PC-9 (cell line): ENCODE results near the gene APOC4. TPM values are rescaled to one million over a fixed set of nuclear protein-coding genes. Genes with fewer than 3 reads are reported as not detected.

Experiments
- BruUV-seq: library from RNA; stranded (reverse); fragments of 400-500 nt; replicated peaks from 2 replicates; lab custom pipeline; 2021; lab: Mats Ljungman, UMichigan
- CTCF ChIA-PET: fragments of 300-600 bp; sonication (Branson Sonifier 250); formaldehyde crosslinking; loops from one replicate; lab custom pipeline; 2022; ENCODE audit warnings: antibody characterized with exemption; lab: Charles Lee
- POLR2A ChIA-PET: fragments of 300-600 bp; sonication (Branson Sonifier 250); formaldehyde crosslinking; loops from one replicate; lab custom pipeline; 2022; ENCODE audit warnings: antibody characterized with exemption; ENCODE audit not compliant: unreplicated experiment; lab: Charles Lee
- DNase-seq, 2 experiments: peaks; one replicate each; pipeline versions ENCODE4 v3.0.0 to v3.0.0-alpha.2; 2015 to 2022; ENCODE audit warnings: mixed read lengths in 1 of 2
- H2AFZ ChIP-seq: fragments of 200-600 bp; sonication (generic); 2 replicates; pipeline ENCODE4 v1.8.1; 2017; ENCODE audit warnings: antibody characterized with exemption
- H3F3A ChIP-seq: fragments of 200-600 bp; sonication (generic); 2 replicates; pipeline ENCODE4 v1.8.1; 2017; ENCODE audit warnings: antibody characterized with exemption, mild to moderate bottlenecking, low read depth; ENCODE audit not compliant: insufficient read depth
- H3K27ac ChIP-seq: fragments of 200-600 bp; sonication (generic); 2 replicates; pipeline ENCODE4 v1.6.1; 2016; ENCODE audit warnings: mixed run types
- H3K27me3 ChIP-seq: fragments of 200-600 bp; sonication (generic); 2 replicates; pipeline ENCODE4 v1.6.1; 2016; ENCODE audit warnings: low read depth, mixed run types; ENCODE audit not compliant: insufficient read depth
- H3K36me3 ChIP-seq: fragments of 200-600 bp; sonication (generic); 2 replicates; pipeline ENCODE4 v1.6.1; 2016; ENCODE audit warnings: low read depth, mixed run types
- H3K4me1 ChIP-seq: fragments of 200-600 bp; sonication (generic); replicated peaks from 2 replicates; pipeline ENCODE4 v1.6.1; 2016; ENCODE audit warnings: mixed run types; ENCODE audit not compliant: insufficient read depth
- H3K4me2 ChIP-seq: fragments of 200-600 bp; sonication (generic); 2 replicates; pipeline ENCODE4 v1.6.1; 2017; ENCODE audit warnings: mixed run types
- H3K4me3 ChIP-seq: fragments of 200-600 bp; sonication (generic); 2 replicates; pipeline ENCODE4 v1.6.1; 2016; ENCODE audit warnings: mixed run types
- H3K79me2 ChIP-seq: fragments of 200-600 bp; sonication (generic); 2 replicates; pipeline ENCODE4 v1.6.1; 2017; ENCODE audit warnings: low read depth, mixed run types
- H3K9me2 ChIP-seq: fragments of 200-600 bp; sonication (generic); 2 replicates; pipeline ENCODE4 v1.8.1; 2017; ENCODE audit warnings: mild to moderate bottlenecking; ENCODE audit not compliant: insufficient read depth
- H3K9me3 ChIP-seq: fragments of 200-600 bp; sonication (generic); 2 replicates; pipeline ENCODE4 v1.8.1; 2016; ENCODE audit warnings: low read depth; ENCODE audit not compliant: insufficient read depth
- H4K20me1 ChIP-seq: fragments of 200-600 bp; sonication (generic); 2 replicates; pipeline ENCODE4 v1.8.1; 2017; ENCODE audit not compliant: insufficient read depth
- CTCF ChIP-seq: fragments of 200-600 bp; sonication (generic); conservative IDR thresholded peaks from 2 replicates; pipeline ENCODE4 v1.6.1; 2017; ENCODE audit warnings: mixed run types, antibody characterized with exemption, mild to moderate bottlenecking, moderate library complexity
- EZH2 ChIP-seq: fragments of 200-600 bp; sonication (generic); IDR thresholded peaks from 2 replicates; pipeline ENCODE4 v1.8.0; 2017; ENCODE audit warnings: antibody characterized with exemption, low read depth
- intact Hi-C: fragments of 100-400 bp; cut with micrococcal nuclease; formaldehyde crosslinking; loops from one replicate; pipeline ENCODE4 v1.10.0; 2022; ENCODE audit not compliant: unreplicated experiment
- total RNA-seq: library from RNA; stranded (reverse); gene quantifications from 2 replicates; pipeline ENCODE4 v1.2.3, GENCODE V29; 2021

APOC4 gene
- total RNA-seq, 1 experiment from 2014 or later = not detected

GRCh38 chr19:44975444-44975843 lies 33.4 kb downstream of the APOC4 start:
- TF ChIP-seq CTCF (no peak), EZH2 (no peak)
- no peaks in the 10 kb centered on the region for H3K4me1 ChIP-seq
- H3K27me3 ChIP-seq = no peaks in the 10 kb centered on the region
- no peak overlapping the region for H3K27ac ChIP-seq
- peaks cover 15% of the 10 kb centered on the region; the same call in 1 of the 2 replicates for H3F3A ChIP-seq
- no peak overlapping the region for H2AFZ ChIP-seq
- no peak for DNase-seq
- no peak overlapping the region for H3K4me3 ChIP-seq
- intact Hi-C loops = no loop called here
- H3K36me3 ChIP-seq = peaks cover 36% of the 10 kb centered on the region
- no peak overlapping the region for H3K4me2 ChIP-seq
- BruUV-seq = no TSS peak
- ChIA-PET CTCF (no interaction called here), POLR2A (no interaction called here)
- H3K79me2 ChIP-seq = no peaks in the 10 kb centered on the region
- no peaks in the 10 kb centered on the region for H3K9me3 ChIP-seq
- peaks cover 10% of the 10 kb centered on the region for H4K20me1 ChIP-seq
- no peaks in the 10 kb centered on the region for H3K9me2 ChIP-seq

- H3K9me3 ChIP-seq = no peaks in the 10 kb centered on the region
- H2AFZ ChIP-seq = no peak overlapping the region
- H3K4me2 ChIP-seq = no peak overlapping the region
- intact Hi-C loops = no loop called here
- no peaks in the 10 kb centered on the region for H3K79me2 ChIP-seq
- BruUV-seq = no TSS peak
- DNase-seq = no peak
- H3K4me3 ChIP-seq = no peak overlapping the region
- H3K36me3 ChIP-seq = peaks cover 30% of the 10 kb centered on the region; the same call in 1 of the 2 replicates
- peaks cover 15% of the 10 kb centered on the region; the same call in 1 of the 2 replicates for H3F3A ChIP-seq
- H3K4me1 ChIP-seq = no peaks in the 10 kb centered on the region
- TF ChIP-seq CTCF = no peak
- no peak for TF ChIP-seq EZH2
- H3K27me3 ChIP-seq = no peaks in the 10 kb centered on the region
- H3K27ac ChIP-seq = no peak overlapping the region
- peaks cover 5% of the 10 kb centered on the region; the same call in 1 of the 2 replicates for H4K20me1 ChIP-seq
- H3K9me2 ChIP-seq = no peaks in the 10 kb centered on the region
- POLR2A ChIA-PET = no interaction called here
- CTCF ChIA-PET = no interaction called here
These were observed 42.0 kb downstream of the APOC4 start for GRCh38 chr19:44984005-44984404.

- Histone ChIP-seq H3F3A (peaks cover 10% of the 10 kb centered on the region; the same call in 1 of the 2 replicates), H3K4me1 (no peaks in the 10 kb centered on the region), H3K27ac (no peak overlapping the region), H3K9me2 (no peaks in the 10 kb centered on the region), H4K20me1 (peaks cover 7% of the 10 kb centered on the region), H3K27me3 (no peaks in the 10 kb centered on the region), H3K36me3 (peaks cover 24% of the 10 kb centered on the region; the same call in 1 of the 2 replicates), H3K79me2 (no peaks in the 10 kb centered on the region), H3K4me3 (no peak overlapping the region), H3K9me3 (no peaks in the 10 kb centered on the region), H2AFZ (no peak overlapping the region), H3K4me2 (no peak overlapping the region)
- DNase-seq = no peak
- BruUV-seq = no TSS peak
- CTCF ChIA-PET = interaction anchor here (0.5 kb wide), 1 partner anchor 30 kb away, joined by 3 read pairs; no protein-coding TSS in a partner anchor
- intact Hi-C loops = no loop called here
- POLR2A ChIA-PET = no interaction called here
- TF ChIP-seq CTCF = no peak
- no peak for TF ChIP-seq EZH2
These were observed 43.4 kb downstream of the APOC4 start for GRCh38 chr19:44985445-44985844.
